ENCODE results near the gene ATAD1.

GRCh38 chr10:87861566-87861952 lies 43.5 kb upstream of the ATAD1 start:
- TF ChIP-seq EZH2 (IDR thresholded peaks at IDR 0.05), result no peak
- no peak for TF ChIP-seq POLR2AphosphoS5 (IDR thresholded peaks at IDR 0.05; ENCODE audit: borderline replicate concordance, low read depth, low read length)

Measured in SK-N-MC (cell line).